Measurements from ENCODE around the gene RALB. TPM values are rescaled to one million over a fixed set of nuclear protein-coding genes. Genes with fewer than 3 reads are reported as not detected.

RALB gene
- total and polyA plus RNA-seq, 2 of the 8 experiments (the other 6 are each of a cell fraction or from before 2014, with no cell fraction given), result 12.0 to 16.6 TPM

DNA sequence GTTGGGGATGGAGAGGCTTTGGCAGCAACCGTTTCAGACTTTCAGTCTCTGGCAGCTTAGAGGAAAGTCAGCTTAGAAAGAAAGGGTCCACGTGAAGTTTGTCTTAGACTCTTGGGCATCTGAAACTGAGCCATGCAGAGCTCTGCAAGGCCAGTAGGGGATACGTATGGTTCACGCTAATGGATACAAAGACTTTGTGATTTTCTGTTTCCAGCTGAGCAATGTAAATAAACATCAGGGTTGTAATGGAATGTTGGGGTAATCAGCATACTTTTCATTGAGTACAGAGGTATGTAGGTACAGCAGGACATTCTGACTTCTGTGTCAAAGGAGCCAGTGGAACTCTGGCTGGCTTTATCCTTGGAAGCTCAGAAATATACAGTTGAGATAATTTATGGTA is 31.0 kb downstream of the RALB start:
- peak overlapping the region; percentile 48; the same call in 1 of the 2 replicates for H2BK20ac ChIP-seq (ENCODE audit: low read length)
- peak overlapping the region; percentile 82; the same call in 1 of the 2 replicates for H2AK5ac ChIP-seq (ENCODE audit: low read depth, low read length)
- no peak overlapping the region for H4K5ac ChIP-seq (ENCODE audit: insufficient read length, low read depth, low read length)
- H3K27ac ChIP-seq (ENCODE audit: low read depth, low read length), result no peak overlapping the region
- H3K36me3 ChIP-seq (ENCODE audit: control insufficient read depth in 2 of 4, insufficient read depth in 4 of 4, low read length in 3 of 4), result no peaks in the 10 kb centered on the region
- no peaks in the 10 kb centered on the region for H3K79me2 ChIP-seq (ENCODE audit: control insufficient read depth in 1 of 2, insufficient read depth in 2 of 2, low read length in 2 of 2)
- 0 out of 2 replicates have a peak overlapping the region, but pooled peaks have one; percentile 39 for H2BK12ac ChIP-seq (ENCODE audit: low read depth, low read length)
- H3K23me2 ChIP-seq (ENCODE audit: low read depth, low read length), result no peaks in the 10 kb centered on the region; the same call in 1 of the 2 replicates
- POLR2A ChIA-PET (ENCODE audit: partially characterized antibody), result interaction anchor here (0.6 to 1.8 kb wide), 5 partner anchors 10 to 457 kb away, joined by 3 to 4 read pairs (median 3); partner anchors contain the start of gene RALB
- no peaks in the 10 kb centered on the region for H3K79me1 ChIP-seq (ENCODE audit: low read depth, low read length)
- no peak overlapping the region for H4K8ac ChIP-seq (ENCODE audit: extremely low read depth, insufficient read depth, low read length)
- no peaks in the 10 kb centered on the region; a peak in 1 of 4 replicates for H3K9me3 ChIP-seq (ENCODE audit: insufficient read depth in 2 of 2, low read depth in 1 of 2, low read length in 1 of 2)
- H2BK120ac ChIP-seq (replicated peaks; ENCODE audit: low read depth, low read length), result no peak overlapping the region
- H4K91ac ChIP-seq (replicated peaks; ENCODE audit: insufficient read length, low read length), result no peak overlapping the region
- no peak overlapping the region for H3K23ac ChIP-seq (ENCODE audit: insufficient read length)
- H3K4ac ChIP-seq (replicated peaks; ENCODE audit: insufficient read length, low read depth, low read length), result no peak overlapping the region
- H3K56ac ChIP-seq (replicated peaks; ENCODE audit: insufficient read length, low read depth, low read length), result no peak overlapping the region
- no peak overlapping the region for H3K18ac ChIP-seq (ENCODE audit: extremely low read depth, low read length)
- H3K4me3 ChIP-seq (ENCODE audit: extremely low read depth in 1 of 4, insufficient read depth in 2 of 4, low read depth in 3 of 4, low read length in 4 of 4), result peak overlapping the region in 1 of 4 experiments; percentile 37; a peak in 1 of 8 replicates
- H3K9ac ChIP-seq (replicated peaks in 1 of 4; ENCODE audit: extremely low read depth in 1 of 4, low read depth in 3 of 4, low read length in 3 of 4), result no peak overlapping the region
- H3K4me2 ChIP-seq (ENCODE audit: insufficient read depth in 1 of 2, low read depth in 2 of 2, low read length in 2 of 2), result peak overlapping the region; percentile 27 to 44; a peak in 1 of 4 replicates
- H2BK15ac ChIP-seq (ENCODE audit: low read length), result no peak overlapping the region
- no peaks in the 10 kb centered on the region for H4K20me1 ChIP-seq (replicated peaks in 1 of 2; ENCODE audit: control insufficient read depth in 1 of 2, insufficient read depth in 2 of 2, low read length in 2 of 2)
- H3K27me3 ChIP-seq (replicated peaks in 1 of 4; ENCODE audit: control insufficient read depth in 3 of 4, extremely low read depth in 1 of 4, insufficient read depth in 3 of 4, low read length in 3 of 4), result no peaks in the 10 kb centered on the region; a peak in 2 of 7 replicates
- no peak overlapping the region for H2BK5ac ChIP-seq (ENCODE audit: low read depth, low read length)
- WGBS, 2 experiments (ENCODE audit: extremely low coverage in 1 of 2, insufficient coverage in 1 of 2, insufficient read length in 1 of 2, insufficient replicate concordance in 2 of 2, low coverage in 1 of 2, low lambda C conversion rate in 2 of 2, missing lambda C conversion rate in 1 of 2), result 16% methylated on average over 4 of the region's 4 CpGs; no CpG with 5 or more reads in 1 of the 2 experiments
- H3K4me1 ChIP-seq (replicated peaks in 1 of 4; ENCODE audit: control insufficient read depth in 3 of 4, insufficient read depth in 4 of 4, low read length in 3 of 4), result peaks cover 0 to 6% (median 2%) of the 10 kb centered on the region in 4 experiments; a peak in 3 of 7 replicates
- FAIRE-seq (peak; percentile 92), DNase-seq (ENCODE audit: low read depth in 1 of 2, low spot score in 2 of 2) (no peak)
- no peak overlapping the region for H2AFZ ChIP-seq (ENCODE audit: low read length)
- H3K14ac ChIP-seq (ENCODE audit: insufficient read length), result no peak overlapping the region
- CTCF ChIA-PET (ENCODE audit: partially characterized antibody), result interaction anchor here (0.6 to 2.8 kb wide), 36 partner anchors 9 to 803 kb away, joined by 3 to 28 read pairs (median 4); partner anchors contain the start of gene RALB
- TF ChIP-seq HDAC2 (IDR thresholded peaks at IDR 0.05; ENCODE audit: borderline replicate concordance in 1 of 2, low read depth in 2 of 2, low read length in 2 of 2) (no peak), RXRA (IDR thresholded peaks at IDR 0.05; ENCODE audit: insufficient read depth, low read depth, low read length) (no peak), JUND (IDR thresholded peaks at IDR 0.05; ENCODE audit: low read length) (0 out of 2 replicates have a peak, but pooled peaks have one; percentile 34), SIRT6 (IDR thresholded peaks at IDR 0.05; ENCODE audit: low read length) (no peak), ATF3 (IDR thresholded peaks at IDR 0.05; ENCODE audit: insufficient read depth, low read depth, low read length) (no peak), GABPA (IDR thresholded peaks at IDR 0.05; ENCODE audit: borderline replicate concordance, insufficient read depth, low read length) (no peak), NANOG (IDR thresholded peaks at IDR 0.05; ENCODE audit: insufficient read depth, low read depth, low read length, poor library complexity, severe bottlenecking) (peak; percentile 52), RFX5 (IDR thresholded peaks at IDR 0.05; ENCODE audit: borderline replicate concordance, low read depth, low read length) (no peak), TEAD4 (IDR thresholded peaks at IDR 0.05; ENCODE audit: low read depth, low read length) (peak; percentile 83), SIN3A (conservative IDR thresholded peaks at IDR 0.05 in 1 of 2, IDR thresholded peaks at IDR 0.05 in 1 of 2; ENCODE audit: low read depth in 1 of 2, low read length in 2 of 2) (peak in 1 of 2 experiments; percentile 54; a peak in 1 of 4 replicates)
